Vagina (tissue), 2 donors: ENCODE measurements around the gene DGCR2.

Experiments used
- POLR2A ChIP-seq, 2 donors: fragments of 450-650 bp; IDR thresholded peaks; one replicate each; pipeline ENCODE4 v1.6.1; 2017; ENCODE audit warnings: antibody characterized with exemption in 2 of 2, mild to moderate bottlenecking in 2 of 2, moderate library complexity in 2 of 2
- TF ChIP-seq, protein P1 (sequence below), 3 experiments: fragments of 450-650 bp in 2 of 3; fragments of 200-600 bp in 1 of 3; sonication (generic) in 1 of 3; IDR thresholded peaks; one replicate each; pipeline ENCODE4 v1.5.1; 2017 to 2019; ENCODE audit warnings: antibody characterized with exemption in 3 of 3, mild to moderate bottlenecking in 2 of 3, moderate library complexity in 2 of 3

- TF ChIP-seq, protein P1, sequence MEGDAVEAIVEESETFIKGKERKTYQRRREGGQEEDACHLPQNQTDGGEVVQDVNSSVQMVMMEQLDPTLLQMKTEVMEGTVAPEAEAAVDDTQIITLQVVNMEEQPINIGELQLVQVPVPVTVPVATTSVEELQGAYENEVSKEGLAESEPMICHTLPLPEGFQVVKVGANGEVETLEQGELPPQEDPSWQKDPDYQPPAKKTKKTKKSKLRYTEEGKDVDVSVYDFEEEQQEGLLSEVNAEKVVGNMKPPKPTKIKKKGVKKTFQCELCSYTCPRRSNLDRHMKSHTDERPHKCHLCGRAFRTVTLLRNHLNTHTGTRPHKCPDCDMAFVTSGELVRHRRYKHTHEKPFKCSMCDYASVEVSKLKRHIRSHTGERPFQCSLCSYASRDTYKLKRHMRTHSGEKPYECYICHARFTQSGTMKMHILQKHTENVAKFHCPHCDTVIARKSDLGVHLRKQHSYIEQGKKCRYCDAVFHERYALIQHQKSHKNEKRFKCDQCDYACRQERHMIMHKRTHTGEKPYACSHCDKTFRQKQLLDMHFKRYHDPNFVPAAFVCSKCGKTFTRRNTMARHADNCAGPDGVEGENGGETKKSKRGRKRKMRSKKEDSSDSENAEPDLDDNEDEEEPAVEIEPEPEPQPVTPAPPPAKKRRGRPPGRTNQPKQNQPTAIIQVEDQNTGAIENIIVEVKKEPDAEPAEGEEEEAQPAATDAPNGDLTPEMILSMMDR (IDR thresholded peaks at IDR 0.05) = no peak
- TF ChIP-seq POLR2A (IDR thresholded peaks at IDR 0.05) = no peak
Measured at GRCh38 chr22:19019029-19019678, 103.1 kb downstream of the DGCR2 start.
